HL-60 (cell line): ENCODE results near the gene B3GNT3.
A peak's percentile ranks its signal among the peaks of the same experiment; 100 is the strongest.

ENCODE experiments used
- DNase-seq, 2 experiments: peaks; one replicate each; pipeline ENCODE4 v3.0.0-alpha.2; 2010 to 2020; ENCODE audit warnings: low read depth in 1 of 2, low spot score in 1 of 2
- H3K27ac ChIP-seq: fragments of 250-450 bp; sonication (Bioruptor Pico); replicated peaks from 2 replicates; pipeline ENCODE4 v1.5.1; 2020; ENCODE audit warnings: mild to moderate bottlenecking, moderate library complexity
- H3K27me3 ChIP-seq: fragments of 250-450 bp; sonication (Bioruptor Pico); 2 replicates; pipeline ENCODE4 v1.5.1; 2021; ENCODE audit warnings: mild to moderate bottlenecking, moderate library complexity; ENCODE audit not compliant: insufficient read depth, poor library complexity, severe bottlenecking
- H3K4me3 ChIP-seq: replicated peaks from 2 replicates; pipeline ENCODE4 v1.5.1; 2011; ENCODE audit warnings: mild to moderate bottlenecking, control low read depth, low read length; ENCODE audit not compliant: insufficient read depth
- CTCF ChIP-seq: IDR thresholded peaks from one replicate; pipeline ENCODE4 v1.5.1; 2011; ENCODE audit warnings: low read length, control low read depth, inconsistent platforms; ENCODE audit not compliant: insufficient read depth
- GABPA ChIP-seq: IDR thresholded peaks from 2 replicates; pipeline ENCODE4 v1.6.1; 2012; ENCODE audit warnings: low read depth
- POLR2AphosphoS5 ChIP-seq: IDR thresholded peaks from 2 replicates; pipeline ENCODE4 v1.6.1; 2012; ENCODE audit warnings: low read depth
- REST ChIP-seq: IDR thresholded peaks from 2 replicates; pipeline ENCODE4 v1.6.1; 2012; ENCODE audit warnings: low read depth; ENCODE audit not compliant: insufficient replicate concordance
- SPI1 ChIP-seq: IDR thresholded peaks from 2 replicates; pipeline ENCODE4 v1.6.1; 2012; ENCODE audit warnings: low read depth, mild to moderate bottlenecking, borderline replicate concordance

Gene B3GNT3

GRCh38 chr19:17803264-17803896, 8.4 kb downstream of the B3GNT3 start:
- DNase-seq, result peak in 1 of 2 experiments; percentile 87
- Histone ChIP-seq H3K4me3 (no peak overlapping the region), H3K27me3 (peaks cover 13% of the 10 kb centered on the region), H3K27ac (no peak overlapping the region)
- TF ChIP-seq SPI1 (peak; percentile 98), REST (no peak), CTCF (no peak), GABPA (no peak), POLR2AphosphoS5 (no peak)

- Histone ChIP-seq H3K27ac (no peak overlapping the region), H3K27me3 (peaks cover 23% of the 10 kb centered on the region), H3K4me3 (no peak overlapping the region)
- TF ChIP-seq GABPA, result no peak
- no peak for DNase-seq
These were observed 10.5 kb downstream of the B3GNT3 start for GRCh38 chr19:17805427-17805826.

- H3K27me3 ChIP-seq, result peaks cover 23% of the 10 kb centered on the region
- TF ChIP-seq REST, result no peak
- no peak overlapping the region for H3K27ac ChIP-seq
- DNase-seq, result peak in 1 of 2 experiments; percentile 10
- no peak overlapping the region for H3K4me3 ChIP-seq
These were observed 12.0 kb downstream of the B3GNT3 start for GRCh38 chr19:17806945-17807344.

- no peak for TF ChIP-seq POLR2AphosphoS5
- no peak for TF ChIP-seq REST
- TF ChIP-seq SPI1, result no peak
- no peak for TF ChIP-seq CTCF
- TF ChIP-seq GABPA, result no peak
- peak in 1 of 2 experiments; percentile 11 for DNase-seq
- Histone ChIP-seq H3K27ac (no peak overlapping the region), H3K27me3 (peaks cover 23% of the 10 kb centered on the region), H3K4me3 (no peak overlapping the region)
These were observed 12.9 kb downstream of the B3GNT3 start for GRCh38 chr19:17807731-17808316.
